Astrocyte of the cerebellum (primary cell): ENCODE measurements around the gene PWWP2B.

Source experiments
- DNase-seq: peaks from one replicate; pipeline ENCODE4 v3.0.0-alpha.2; 2011; ENCODE audit warnings: low read depth
- H3K4me3 ChIP-seq: 2 replicates; pipeline ENCODE4 v1.5.1; 2011; ENCODE audit warnings: mild to moderate bottlenecking, low read depth, low read length, moderate library complexity
- CTCF ChIP-seq: IDR thresholded peaks from 2 replicates; pipeline ENCODE4 v1.5.1; 2012; ENCODE audit warnings: low read length, low read depth, moderate library complexity, mild to moderate bottlenecking; ENCODE audit errors: missing control alignments
- in situ Hi-C: cut with HindIII; loops from 2 replicates; pipeline ENCODE4 v1.10.0; 2017; ENCODE audit warnings: low sequenced_read_pairs

Gene PWWP2B

GRCh38 chr10:132429281-132430230, 32.6 kb downstream of the PWWP2B start:
- DNase-seq, result no peak
- in situ Hi-C loops, result no loop called here
- H3K4me3 ChIP-seq, result no peak overlapping the region
- TF ChIP-seq CTCF, result no peak

GRCh38 chr10:132430231-132430743, 33.3 kb downstream of the PWWP2B start:
- no peak for DNase-seq
- TF ChIP-seq CTCF, result no peak
- in situ Hi-C loops, result no loop called here
- no peak overlapping the region for H3K4me3 ChIP-seq

GRCh38 chr10:132430861-132431271, 33.9 kb downstream of the PWWP2B start:
- H3K4me3 ChIP-seq, result no peak overlapping the region
- DNase-seq, result no peak
- in situ Hi-C loops, result no loop called here
- no peak for TF ChIP-seq CTCF

- no peak for DNase-seq
- in situ Hi-C loops, result no loop called here
- no peak overlapping the region for H3K4me3 ChIP-seq
- no peak for TF ChIP-seq CTCF
These were observed 34.7 kb downstream of the PWWP2B start for GRCh38 chr10:132431537-132432175.

GRCh38 chr10:132432176-132432540, 35.2 kb downstream of the PWWP2B start:
- DNase-seq, result no peak
- in situ Hi-C loops, result no loop called here
- no peak overlapping the region for H3K4me3 ChIP-seq
- TF ChIP-seq CTCF, result no peak

GRCh38 chr10:132433671-132434340, 36.8 kb downstream of the PWWP2B start:
- in situ Hi-C loops, result no loop called here
- no peak overlapping the region for H3K4me3 ChIP-seq
- no peak for DNase-seq
- no peak for TF ChIP-seq CTCF
